ENCODE results near the gene NR0B2. TPM values are rescaled to one million over a fixed set of nuclear protein-coding genes. Genes with fewer than 3 reads are reported as not detected.

The NR0B2 gene
- total and polyA plus RNA-seq, 2 of the 13 experiments (the other 11 are each of a cell fraction or from before 2014, with no cell fraction given) = 72.5 to 133 TPM

- TF ChIP-seq ZNF687 (CRISPR knock-in tag; IDR thresholded peaks at IDR 0.05) = peak; percentile 53; the same call in 1 of the 2 replicates
Observed at GRCh38 chr1:26948725-26949057, 34.9 kb upstream of the NR0B2 start (continued).

DNA sequence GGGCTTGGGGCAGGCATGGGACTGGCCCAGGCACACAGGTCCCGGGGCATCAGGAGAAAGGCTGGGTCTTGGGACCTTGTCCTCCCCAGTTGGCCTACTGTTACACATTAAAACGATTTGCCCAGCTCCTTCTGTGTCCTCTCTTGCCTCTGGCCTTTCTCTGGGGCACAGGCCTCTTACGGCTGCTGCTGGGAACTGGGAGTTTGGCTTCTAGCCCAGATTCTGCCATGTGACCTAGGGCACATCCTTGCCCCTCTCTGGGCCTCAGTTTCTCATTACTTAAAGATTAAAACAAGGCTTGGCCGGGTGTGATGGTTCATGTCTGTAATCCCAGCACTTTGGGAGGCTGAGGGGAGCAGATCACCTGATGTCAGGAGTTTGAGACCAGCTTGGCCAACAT lies 32.5 kb upstream of the NR0B2 start:
- Histone ChIP-seq H4K20me1 (ENCODE audit: insufficient read depth, low read length) (no peaks in the 10 kb centered on the region), H3K4me2 (ENCODE audit: low read depth, low read length) (no peak overlapping the region; the same call in 1 of the 2 replicates), H2AFZ (ENCODE audit: low read length) (no peak overlapping the region), H3K9me3 (ENCODE audit: low read length) (no peaks in the 10 kb centered on the region), H3K36me3 (replicated peaks in 1 of 2; ENCODE audit: control insufficient read depth in 1 of 2, insufficient read depth in 2 of 2, low read length in 2 of 2) (peaks cover 22 to 37% of the 10 kb centered on the region in 2 experiments), H3K4me1 (ENCODE audit: insufficient read depth, low read length) (peaks cover 88% of the 10 kb centered on the region), H3K79me2 (ENCODE audit: insufficient read depth, low read length) (no peaks in the 10 kb centered on the region), H3K9ac (ENCODE audit: insufficient read depth, low read depth, low read length) (no peak overlapping the region), H3K4me3 (replicated peaks in 1 of 3; ENCODE audit: insufficient read depth in 1 of 3, low read depth in 2 of 3, low read length in 3 of 3) (no peak overlapping the region), H3K27ac (ENCODE audit: extremely low read length, insufficient read depth, low read length) (peak overlapping the region; percentile 63), H3K27me3 (ENCODE audit: control insufficient read depth in 1 of 2, insufficient read depth in 2 of 2, low read length in 2 of 2) (no peaks in the 10 kb centered on the region)
- ATAC-seq = no peak
- intact Hi-C loops (cut with micrococcal nuclease; ENCODE audit: unreplicated experiment) (no loop called here), in situ Hi-C loops (cut with HindIII; ENCODE audit: extremely low pct_ligation_motif_present, low pct_unique_long_range_greater_than_20kb) (no loop called here)
- no TSS peak for BruUV-seq (replicated peaks)
- DNase-seq (ENCODE audit: low spot score) = no peak
- CTCF ChIA-PET (ENCODE audit: low intra/inter-chr PET ratio, low total read pairs) = no interaction called here
- FAIRE-seq = peak; percentile 12
- TF ChIP-seq KLF16 (CRISPR knock-in tag; IDR thresholded peaks at IDR 0.05) = no peak
- TF ChIP-seq ZBTB25 (CRISPR knock-in tag; IDR thresholded peaks at IDR 0.05) = no peak
- no peak for TF ChIP-seq RBM22 (optimal IDR thresholded peaks at IDR 0.05; ENCODE audit: low read length)
- no peak for TF ChIP-seq ZNF512B (CRISPR knock-in tag; IDR thresholded peaks at IDR 0.05; ENCODE audit: borderline replicate concordance)
- no peak for TF ChIP-seq SNRNP70 (IDR thresholded peaks at IDR 0.05; ENCODE audit: low read depth, low read length)
- POLR2A ChIA-PET = interaction anchor here (1.0 to 12.9 kb wide), 12 partner anchors 8 to 56 kb away, joined by 3 to 371 read pairs (median 8); partner anchors contain the start of genes GPATCH3, GPN2, KDF1 and NR0B2
- 54% methylated on average over 4 of the region's 4 CpGs for WGBS (ENCODE audit: low lambda C conversion rate)

All from HepG2 (cell line).